SK-N-MC (cell line): ENCODE results near the gene ARMH1.

Experiments
- EZH2 ChIP-seq: fragments of 200-600 bp; sonication (generic); IDR thresholded peaks from one replicate; pipeline ENCODE4 v1.6.1; 2017; ENCODE audit warnings: antibody characterized with exemption
- POLR2AphosphoS5 ChIP-seq: IDR thresholded peaks from 2 replicates; pipeline ENCODE4 v1.6.1; 2012; ENCODE audit warnings: mild to moderate bottlenecking, low read depth, low read length, borderline replicate concordance

DNA sequence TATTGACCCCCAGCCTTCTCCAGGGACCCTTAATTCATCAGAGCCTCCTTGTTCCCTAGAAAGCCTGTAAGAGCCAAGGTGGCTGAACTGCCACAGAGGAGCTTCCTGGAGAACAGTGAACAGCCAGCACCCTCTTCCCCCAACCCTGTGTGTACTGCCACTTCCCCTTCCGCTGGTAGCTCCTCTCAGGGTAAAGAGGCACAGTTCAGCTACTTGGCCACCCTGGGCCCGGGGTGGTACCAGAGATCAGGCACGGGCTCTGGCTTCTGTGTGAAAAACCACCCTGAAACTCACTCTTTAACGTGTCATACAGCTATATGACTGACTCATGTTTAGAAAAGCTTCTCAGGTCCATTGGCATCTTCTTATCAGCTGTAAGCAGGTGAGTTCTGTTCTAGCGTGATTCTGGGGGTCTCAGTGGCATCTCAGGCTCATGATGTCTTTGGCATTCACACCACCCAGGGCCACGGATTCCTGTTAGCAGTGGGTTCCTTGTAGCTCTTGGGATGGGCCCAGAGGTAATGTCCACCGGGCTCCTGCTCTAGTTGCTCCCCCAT lies 22.4 kb downstream of the ARMH1 start:
- TF ChIP-seq EZH2 (no peak), POLR2AphosphoS5 (no peak)
